Ovary (tissue), 9 donors: ENCODE results near the gene RAP2A. TPM values are rescaled to one million over a fixed set of nuclear protein-coding genes. Genes with fewer than 3 reads are reported as not detected.

Source experiments
- DNase-seq, 5 donors: peaks; one replicate each; pipeline ENCODE4 v3.0.0-alpha.2; 2019 to 2020
- H3K27ac ChIP-seq, 2 donors: fragments of 200-600 bp; one replicate each; pipeline versions ENCODE4 v1.5.1 to v1.8.0; 2019 to 2022
- H3K27me3 ChIP-seq: fragments of 200-600 bp; one replicate; pipeline ENCODE4 v1.8.0; 2022
- H3K36me3 ChIP-seq: fragments of 200-600 bp; sonication (generic); one replicate; pipeline ENCODE4 v1.5.1; 2019
- H3K4me1 ChIP-seq: one replicate; pipeline ENCODE4 v1.8.1; 2013; ENCODE audit warnings: mild to moderate bottlenecking, moderate library complexity; ENCODE audit not compliant: insufficient read depth
- H3K4me3 ChIP-seq: fragments of 200-600 bp; sonication (generic); one replicate; pipeline ENCODE4 v1.5.1; 2017
- H3K9me3 ChIP-seq, 2 donors: fragments of 200-600 bp in 1 of 2; sonication (generic) in 1 of 2; one replicate each; pipeline versions ENCODE4 v1.5.1 to v1.8.1; 2013 to 2019; ENCODE audit warnings: mild to moderate bottlenecking in 1 of 2, moderate library complexity in 1 of 2
- EP300 ChIP-seq: sonication (generic); formaldehyde crosslinking; IDR thresholded peaks from one replicate; pipeline ENCODE4 v1.6.1; 2017; ENCODE audit warnings: antibody characterized with exemption
- POLR2A ChIP-seq: fragments of 450-650 bp; IDR thresholded peaks from one replicate; pipeline ENCODE4 v1.6.1; 2017; ENCODE audit warnings: antibody characterized with exemption, mild to moderate bottlenecking, moderate library complexity
- WGBS, 3 donors: extraction: QIAGEN DNeasy Blood & Tissue Kit in 1 of 3; methylation state at CpG; one replicate each; pipeline versions ENCODE4 v1.1.5 to v1.1.7; 2013 to 2017; 5-methylcytosine and 5-hydroxymethylcytosine counted together
- intact Hi-C, 4 donors: fragments of 100-400 bp; cut with DNase I; formaldehyde crosslinking; loops; one replicate each; pipeline versions ENCODE4 v1.11.0 to v1.15.1; 2022 to 2023
- polyA plus RNA-seq, 2 donors: library from polyadenylated mRNA; stranded (reverse); fragments of 200-250 nt in 1 of 2; fragments of 350-450 nt in 1 of 2; fragmentation: Illumina TruSeq in 1 of 2; extraction: RNeasy Lipid Tissue Mini Kit (QIAGEN cat#74804) in 1 of 2; gene quantifications; one replicate each; pipeline ENCODE4 v1.2.3, GENCODE V29; 2013 to 2014
- total RNA-seq, 7 donors: library from RNA; depleted of rRNA in 2 of 7; stranded (reverse); fragments of >200 nt in 2 of 7; fragmentation: NEBNext Ultra II Directional in 3 of 7; extraction: Animal tissue kit (Norgen Biotek cat#: 25700) in 3 of 7; gene quantifications; one replicate each; pipeline versions ENCODE4 v1.1.0 to v1.2.4, GENCODE V29; 2016 to 2023
- TF ChIP-seq, protein P1 (sequence below), 3 donors: fragments of 450-650 bp in 2 of 3; fragments of 200-600 bp in 1 of 3; IDR thresholded peaks; one replicate each; pipeline versions ENCODE4 v1.5.1 to v1.8.0; 2016 to 2022; ENCODE audit warnings: antibody characterized with exemption in 3 of 3, mild to moderate bottlenecking in 1 of 3
- donor health status: DM: no; HTN: no; CAD: no; lungs with moderate emphysema.
- donor health status: DM: no; HTN: no; CAD: no.
- donor health status: Bipolar disorder and iron deficiency.
- donor health status: DM: yes; HTN: yes; CAD: no.
- donor health status: DM: no; HTN: no; CAD: no.
- donor health status: DM: yes; HTN: yes; CAD: no.

RAP2A gene
- total and polyA plus RNA-seq, 9 donors, result 6.6 to 23.1 (median 13.6) TPM

DNA sequence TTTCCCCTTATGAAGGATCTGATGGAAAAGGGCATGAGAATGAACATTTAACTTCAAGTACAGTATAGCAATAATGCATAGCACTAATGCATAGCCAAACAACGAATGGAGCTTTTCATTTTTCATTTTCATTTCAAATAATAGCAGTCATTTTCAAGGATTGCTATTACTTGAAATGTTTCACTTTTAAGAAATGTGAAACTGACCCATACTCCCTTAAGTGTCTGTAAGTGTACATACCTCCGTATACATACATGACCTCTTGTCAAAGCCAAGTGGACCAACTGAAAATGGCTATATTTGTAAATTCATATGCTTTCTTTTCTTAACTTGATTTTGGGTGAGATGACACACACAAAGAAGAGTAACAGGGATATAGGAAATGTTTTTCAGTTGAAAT, 3.8 kb downstream of the RAP2A start:
- intact Hi-C loops, result loop anchor here in 1 of 4 donors (10.0 kb wide), 1 partner anchor 213 kb away; the partner anchor contains the start of gene MBNL2
- Histone ChIP-seq H3K36me3 (no peaks in the 10 kb centered on the region), H3K27me3 (no peaks in the 10 kb centered on the region), H3K9me3 (no peaks in the 10 kb centered on the region), H3K4me1 (no peaks in the 10 kb centered on the region), H3K4me3 (no peak overlapping the region), H3K27ac (no peak overlapping the region)
- WGBS, 3 donors, result 74 to 76% (median 74%) methylated on average over 2 of the region's 2 CpGs
- no peak for DNase-seq
- no peak for TF ChIP-seq EP300

DNA sequence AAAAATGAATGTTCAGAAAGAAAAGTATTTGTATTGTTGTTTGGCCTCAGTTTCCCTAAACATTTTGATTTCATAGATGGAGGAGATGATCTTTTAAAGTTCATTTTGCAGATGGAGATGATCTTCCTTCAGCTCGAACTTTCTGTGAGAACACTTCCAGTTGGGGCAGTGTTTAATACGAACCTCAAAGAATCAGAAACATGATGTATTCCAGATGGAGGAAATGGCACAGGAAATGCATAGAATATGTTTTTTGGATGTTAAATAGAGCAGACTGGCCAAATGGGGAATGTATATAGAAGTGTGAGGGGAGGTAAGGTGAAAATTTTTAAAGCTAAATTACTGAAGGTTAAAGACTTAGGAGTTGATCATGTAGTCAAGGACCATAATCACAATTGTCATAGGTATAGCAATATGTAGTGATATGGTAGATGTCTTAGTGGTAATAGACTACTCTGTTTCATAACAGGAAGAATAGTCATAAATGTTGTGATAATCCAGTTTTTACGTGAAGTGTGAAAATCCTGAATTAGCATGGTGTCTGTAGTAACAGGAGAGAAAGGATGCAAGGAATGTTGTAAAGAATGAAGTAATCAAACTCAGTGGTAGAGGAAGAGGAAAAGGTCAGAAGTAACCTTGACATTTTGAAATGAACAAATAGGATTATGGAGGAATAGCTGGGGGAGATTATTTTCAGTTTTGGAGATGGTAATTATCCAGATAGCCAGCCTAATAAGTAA, 5.1 kb downstream of the RAP2A start:
- intact Hi-C loops, result loop anchor here in 1 of 4 donors (10.0 kb wide), 1 partner anchor 214 kb away; the partner anchor contains the start of gene MBNL2
- Histone ChIP-seq H3K27ac (no peak overlapping the region), H3K36me3 (no peaks in the 10 kb centered on the region), H3K9me3 (no peaks in the 10 kb centered on the region), H3K4me3 (no peak overlapping the region), H3K27me3 (no peaks in the 10 kb centered on the region), H3K4me1 (no peaks in the 10 kb centered on the region)
- DNase-seq, result no peak
- 68 to 77% (median 70%) methylated on average over 3 of the region's 3 CpGs for WGBS, 3 donors
- no peak for TF ChIP-seq POLR2A
- TF ChIP-seq EP300, result no peak
- TF ChIP-seq, protein P1, sequence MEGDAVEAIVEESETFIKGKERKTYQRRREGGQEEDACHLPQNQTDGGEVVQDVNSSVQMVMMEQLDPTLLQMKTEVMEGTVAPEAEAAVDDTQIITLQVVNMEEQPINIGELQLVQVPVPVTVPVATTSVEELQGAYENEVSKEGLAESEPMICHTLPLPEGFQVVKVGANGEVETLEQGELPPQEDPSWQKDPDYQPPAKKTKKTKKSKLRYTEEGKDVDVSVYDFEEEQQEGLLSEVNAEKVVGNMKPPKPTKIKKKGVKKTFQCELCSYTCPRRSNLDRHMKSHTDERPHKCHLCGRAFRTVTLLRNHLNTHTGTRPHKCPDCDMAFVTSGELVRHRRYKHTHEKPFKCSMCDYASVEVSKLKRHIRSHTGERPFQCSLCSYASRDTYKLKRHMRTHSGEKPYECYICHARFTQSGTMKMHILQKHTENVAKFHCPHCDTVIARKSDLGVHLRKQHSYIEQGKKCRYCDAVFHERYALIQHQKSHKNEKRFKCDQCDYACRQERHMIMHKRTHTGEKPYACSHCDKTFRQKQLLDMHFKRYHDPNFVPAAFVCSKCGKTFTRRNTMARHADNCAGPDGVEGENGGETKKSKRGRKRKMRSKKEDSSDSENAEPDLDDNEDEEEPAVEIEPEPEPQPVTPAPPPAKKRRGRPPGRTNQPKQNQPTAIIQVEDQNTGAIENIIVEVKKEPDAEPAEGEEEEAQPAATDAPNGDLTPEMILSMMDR (IDR thresholded peaks at IDR 0.05), result no peak

DNA sequence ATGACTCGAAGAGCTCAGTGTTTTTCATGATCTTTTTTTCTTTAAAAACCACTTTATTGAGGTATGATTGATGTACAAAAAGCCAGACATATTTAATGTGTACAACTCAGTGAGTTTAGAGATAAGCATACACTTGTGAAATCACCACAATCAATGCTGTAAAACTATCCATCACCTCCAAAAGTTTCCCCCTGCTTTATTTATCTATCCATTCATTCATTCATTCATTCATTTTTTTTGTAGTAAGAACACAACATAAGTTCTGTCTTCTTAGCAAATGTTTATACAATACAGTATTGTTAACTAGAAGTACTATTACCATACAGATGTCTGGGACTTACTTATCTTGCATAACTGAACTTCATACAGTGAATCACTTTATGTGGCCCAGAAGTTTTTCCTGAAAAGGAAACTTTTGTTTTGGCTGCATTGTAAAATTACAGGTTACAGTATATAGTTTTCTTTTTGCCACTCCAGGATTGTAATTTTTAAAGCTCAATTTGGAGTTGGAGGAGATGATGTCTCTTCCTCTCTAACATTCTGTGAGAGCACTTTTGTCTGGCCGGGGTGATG, 6.7 kb downstream of the RAP2A start:
- intact Hi-C loops, result no loop called here
- no peak for DNase-seq
- TF ChIP-seq EP300, result no peak
- TF ChIP-seq, protein P1 (IDR thresholded peaks at IDR 0.05), result no peak
- TF ChIP-seq POLR2A, result no peak
- no peaks in the 10 kb centered on the region for H3K36me3 ChIP-seq
- 52 to 58% (median 54%) methylated on average over 2 of the region's 2 CpGs for WGBS, 3 donors
- no peak overlapping the region for H3K27ac ChIP-seq
- no peaks in the 10 kb centered on the region for H3K4me1 ChIP-seq
- no peaks in the 10 kb centered on the region for H3K27me3 ChIP-seq
- H3K4me3 ChIP-seq, result no peak overlapping the region
- no peaks in the 10 kb centered on the region for H3K9me3 ChIP-seq

DNA sequence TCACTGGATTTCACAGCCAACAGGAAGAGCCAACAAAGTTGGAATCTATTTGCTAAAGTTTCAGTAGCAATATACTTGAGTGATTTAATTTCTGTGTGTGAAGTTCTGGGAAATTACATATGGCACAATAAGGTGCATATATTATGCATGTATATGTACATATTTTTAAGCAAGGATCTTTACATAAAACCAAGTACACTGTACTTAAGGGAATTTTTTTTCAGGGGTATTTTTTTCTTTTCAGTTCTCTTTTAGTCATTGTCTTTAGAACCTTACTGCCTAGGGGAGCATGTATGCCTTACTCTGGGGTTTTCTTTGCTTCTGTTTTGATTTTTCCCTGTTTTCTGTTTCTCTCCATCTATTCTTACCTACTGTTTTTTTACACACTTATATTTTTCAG, 7.4 kb downstream of the RAP2A start:
- H3K4me3 ChIP-seq, result no peak overlapping the region
- no peak for DNase-seq
- no peaks in the 10 kb centered on the region for H3K27me3 ChIP-seq
- intact Hi-C loops, result no loop called here
- H3K9me3 ChIP-seq, result no peaks in the 10 kb centered on the region
- no peaks in the 10 kb centered on the region for H3K36me3 ChIP-seq
- no peaks in the 10 kb centered on the region for H3K4me1 ChIP-seq
- H3K27ac ChIP-seq, result no peak overlapping the region
- TF ChIP-seq POLR2A (no peak), EP300 (no peak)
- TF ChIP-seq, protein P1 (IDR thresholded peaks at IDR 0.05), result no peak

DNA sequence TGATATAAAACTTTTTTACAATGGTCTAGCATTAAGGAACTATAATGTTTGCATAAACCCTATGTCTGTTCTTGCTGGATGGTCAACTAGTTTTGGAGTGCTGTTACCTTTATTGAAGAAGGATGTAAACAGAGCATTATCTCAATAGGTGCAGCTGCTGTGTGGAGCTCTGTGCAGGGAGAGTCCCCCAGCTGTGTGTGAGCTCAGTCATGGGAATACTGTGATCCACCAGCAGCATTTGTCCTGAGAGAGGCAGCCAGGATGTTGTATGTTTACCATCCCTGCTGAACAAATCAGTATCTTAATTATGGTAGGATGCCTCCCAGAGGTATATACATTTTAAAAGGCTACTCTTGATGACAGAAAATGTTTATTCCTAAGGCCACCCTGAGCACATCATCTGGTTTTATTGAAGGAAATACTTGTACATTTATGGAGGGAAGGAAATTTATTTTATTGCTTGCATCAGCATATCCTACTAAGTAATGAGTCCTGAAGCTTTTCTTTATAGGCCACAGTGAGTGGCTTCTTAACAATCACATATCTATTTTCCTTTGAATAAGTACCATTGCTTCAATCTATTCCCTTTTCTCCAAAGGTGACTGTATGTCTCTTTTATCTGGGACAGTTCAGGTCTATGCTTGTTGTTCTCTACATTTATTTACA, 11.7 kb downstream of the RAP2A start:
- no peak for TF ChIP-seq POLR2A
- TF ChIP-seq EP300, result no peak
- TF ChIP-seq, protein P1 (IDR thresholded peaks at IDR 0.05), result no peak
- H3K4me3 ChIP-seq, result no peak overlapping the region

More for the DNA sequence above, 11.7 kb downstream of the RAP2A start:
- no peaks in the 10 kb centered on the region for H3K9me3 ChIP-seq
- no peak overlapping the region for H3K27ac ChIP-seq
- H3K27me3 ChIP-seq, result no peaks in the 10 kb centered on the region
- no peak for DNase-seq
- intact Hi-C loops, result no loop called here
- peaks cover 3% of the 10 kb centered on the region for H3K4me1 ChIP-seq
- no peaks in the 10 kb centered on the region for H3K36me3 ChIP-seq
